Activated CD4-positive, alpha-beta memory T cell treated with anti-CD3 and anti-CD28 coated beads for 36 hours (primary cell): Measurements from ENCODE around the gene AKNAD1. TPM values are rescaled to one million over a fixed set of nuclear protein-coding genes. Genes with fewer than 3 reads are reported as not detected.
"Not testable (repeated sequence)": the region's sequence is repeated elsewhere in the genome, so short reads cannot be mapped to it uniquely, and the experiment has no call there.

Experiments used
- CTCF ChIA-PET: fragments of 350-600 bp; sonication (Branson Sonifier 250); formaldehyde crosslinking; loops from one replicate; lab custom pipeline; 2021; ENCODE audit warnings: antibody characterized with exemption, inconsistent platforms; lab: Charles Lee
- POLR2A ChIA-PET: fragments of 350-600 bp; sonication (Branson Sonifier 250); formaldehyde crosslinking; loops from one replicate; lab custom pipeline; 2021; ENCODE audit warnings: antibody characterized with exemption; lab: Charles Lee
- DNase-seq: peaks from one replicate; pipeline ENCODE4 v3.0.0-alpha.2; 2020
- H3K27ac Mint-ChIP-seq: one replicate; pipeline ENCODE4 v1.8.0; 2021; ENCODE audit warnings: mixed read lengths
- H3K27me3 Mint-ChIP-seq: one replicate; pipeline ENCODE4 v1.8.0; 2021; ENCODE audit warnings: mixed read lengths
- H3K36me3 Mint-ChIP-seq: one replicate; pipeline ENCODE4 v1.8.0; 2021; ENCODE audit warnings: mixed read lengths
- H3K4me1 Mint-ChIP-seq: one replicate; pipeline ENCODE4 v1.8.0; 2021; ENCODE audit warnings: low read depth, mixed read lengths
- H3K4me3 Mint-ChIP-seq: one replicate; pipeline ENCODE4 v1.8.0; 2021; ENCODE audit warnings: mild to moderate bottlenecking, mixed read lengths
- H3K9me3 Mint-ChIP-seq: one replicate; pipeline ENCODE4 v1.8.0; 2021; ENCODE audit warnings: mixed read lengths
- intact Hi-C: fragments of 100-400 bp; cut with micrococcal nuclease; formaldehyde crosslinking; loops from one replicate; pipeline ENCODE4 v1.15.1; 2023
- total RNA-seq, 2 experiments: library from RNA; stranded (reverse); gene quantifications; one replicate each; pipeline ENCODE4 v1.2.3, GENCODE V29; 2021

Gene AKNAD1
- not detected for total RNA-seq

GRCh38 chr1:108856994-108857393 is at the start of gene AKNAD1:
Gene AKNAD1 (minus strand): TSS chr1:108857094. CDS start chr1:108852664, 4,430 bp downstream.
- CTCF ChIA-PET = interaction anchor here (1.5 kb wide), 1 partner anchor 29 kb away, joined by 5 read pairs; no protein-coding TSS in a partner anchor

GRCh38 chr1:108901106-108901505 is 44.2 kb upstream of the AKNAD1 start:
- H3K4me3 Mint-ChIP-seq = no peak overlapping the region
- intact Hi-C loops = no loop called here
- H3K4me1 Mint-ChIP-seq = no peaks in the 10 kb centered on the region
- no peaks in the 10 kb centered on the region for H3K36me3 Mint-ChIP-seq
- CTCF ChIA-PET = interaction anchor here (6.1 kb wide), 1 partner anchor 73 kb away, joined by 49 read pairs; no protein-coding TSS in a partner anchor
- DNase-seq = no peak
- POLR2A ChIA-PET = no interaction called here
- no peaks in the 10 kb centered on the region for H3K9me3 Mint-ChIP-seq
- no peak overlapping the region for H3K27ac Mint-ChIP-seq
- no peaks in the 10 kb centered on the region for H3K27me3 Mint-ChIP-seq

More at GRCh38 chr1:108856994-108857393, at the start of gene AKNAD1:
- peaks cover 5% of the 10 kb centered on the region for H3K4me1 Mint-ChIP-seq
- no peak within 1 kb of the TSS for H3K4me3 Mint-ChIP-seq
- H3K27me3 Mint-ChIP-seq = peaks cover 15% of the 10 kb centered on the region
- no peaks in the 10 kb centered on the region for H3K36me3 Mint-ChIP-seq
- no peaks in the 10 kb centered on the region for H3K9me3 Mint-ChIP-seq
- no peak for DNase-seq
- POLR2A ChIA-PET = no interaction called here
- no peak within 1 kb of the TSS for H3K27ac Mint-ChIP-seq
- intact Hi-C loops = no loop called here

GRCh38 chr1:108897865-108898720 is 41.2 kb upstream of the AKNAD1 start:
- no peaks in the 10 kb centered on the region for H3K36me3 Mint-ChIP-seq
- no peak for DNase-seq

GRCh38 chr1:108896146-108897145 is 39.6 kb upstream of the AKNAD1 start:
- Mint-ChIP-seq H3K4me1 (no peaks in the 10 kb centered on the region), H3K27ac (no peak overlapping the region), H3K9me3 (no peaks in the 10 kb centered on the region), H3K4me3 (no peak overlapping the region), H3K27me3 (no peaks in the 10 kb centered on the region), H3K36me3 (no peaks in the 10 kb centered on the region)
- no peak for DNase-seq
- intact Hi-C loops = loop anchor here (10.0 kb wide), 1 partner anchor 382 kb away; no protein-coding TSS in a partner anchor
- CTCF ChIA-PET = interaction anchor here (1.0 to 6.1 kb wide), 4 partner anchors 14 to 69 kb away, joined by 3 to 215 read pairs (median 6); partner anchors contain the start of gene CLCC1
- POLR2A ChIA-PET = no interaction called here

More at GRCh38 chr1:108897865-108898720, 41.2 kb upstream of the AKNAD1 start:
- ChIA-PET POLR2A (no interaction called here), CTCF (interaction anchor here (0.6 to 6.1 kb wide), 11 partner anchors 11 to 206 kb away, joined by 3 to 215 read pairs (median 4); partner anchors contain the start of gene CLCC1)
- Mint-ChIP-seq H3K4me1 (no peaks in the 10 kb centered on the region), H3K27me3 (no peaks in the 10 kb centered on the region), H3K27ac (no peak overlapping the region), H3K4me3 (no peak overlapping the region), H3K9me3 (no peaks in the 10 kb centered on the region)
- intact Hi-C loops = loop anchor here (1.0 to 10.0 kb wide), 4 partner anchors 70 to 383 kb away; partner anchors contain the start of gene PRPF38B

GRCh38 chr1:108893141-108893530 is 36.2 kb upstream of the AKNAD1 start:
- H3K27me3 Mint-ChIP-seq = no peaks in the 10 kb centered on the region
- intact Hi-C loops = loop anchor here (10.0 kb wide), 1 partner anchor 378 kb away; no protein-coding TSS in a partner anchor
- CTCF ChIA-PET = interaction anchor here (2.5 kb wide), 1 partner anchor 64 kb away, joined by 15 read pairs; no protein-coding TSS in a partner anchor

GRCh38 chr1:108892356-108893140 is 35.7 kb upstream of the AKNAD1 start:
- no peaks in the 10 kb centered on the region for H3K4me1 Mint-ChIP-seq
- ChIA-PET POLR2A (interaction anchor here (0.5 kb wide), 1 partner anchor 334 kb away, joined by 4 read pairs; no protein-coding TSS in a partner anchor), CTCF (interaction anchor here (0.9 to 2.5 kb wide), 2 partner anchors 64 to 68 kb away, joined by 3 to 15 read pairs; no protein-coding TSS in a partner anchor)
- no peak for DNase-seq
- H3K9me3 Mint-ChIP-seq = no peaks in the 10 kb centered on the region
- no peaks in the 10 kb centered on the region for H3K36me3 Mint-ChIP-seq
- H3K4me3 Mint-ChIP-seq = no peak overlapping the region
- H3K27ac Mint-ChIP-seq = no peak overlapping the region
- intact Hi-C loops = loop anchor here (10.0 kb wide), 1 partner anchor 378 kb away; no protein-coding TSS in a partner anchor
- H3K27me3 Mint-ChIP-seq = no peaks in the 10 kb centered on the region

More at GRCh38 chr1:108893141-108893530, 36.2 kb upstream of the AKNAD1 start:
- Mint-ChIP-seq H3K9me3 (no peaks in the 10 kb centered on the region), H3K27ac (no peak overlapping the region), H3K36me3 (no peaks in the 10 kb centered on the region), H3K4me1 (no peaks in the 10 kb centered on the region), H3K4me3 (no peak overlapping the region)
- no peak for DNase-seq
- POLR2A ChIA-PET = interaction anchor here (0.5 kb wide), 1 partner anchor 335 kb away, joined by 4 read pairs; no protein-coding TSS in a partner anchor

GRCh38 chr1:108889706-108890384 is 33.0 kb upstream of the AKNAD1 start:
- H3K27ac Mint-ChIP-seq = no peak overlapping the region
- DNase-seq = no peak
- no peaks in the 10 kb centered on the region for H3K27me3 Mint-ChIP-seq
- H3K4me1 Mint-ChIP-seq = no peaks in the 10 kb centered on the region
- H3K36me3 Mint-ChIP-seq = no peaks in the 10 kb centered on the region
- intact Hi-C loops = loop anchor here (10.0 kb wide), 1 partner anchor 375 kb away; no protein-coding TSS in a partner anchor
- H3K4me3 Mint-ChIP-seq = no peak overlapping the region
- no peaks in the 10 kb centered on the region for H3K9me3 Mint-ChIP-seq
- POLR2A ChIA-PET = interaction anchor here (1.0 kb wide), 1 partner anchor 55 kb away, joined by 3 read pairs; no protein-coding TSS in a partner anchor
- CTCF ChIA-PET = interaction anchor here (0.6 to 1.3 kb wide), 2 partner anchors 13 to 61 kb away, joined by 3 to 9 read pairs; partner anchors contain the start of gene GPSM2

GRCh38 chr1:108889006-108889645 is 32.2 kb upstream of the AKNAD1 start:
- ChIA-PET CTCF (interaction anchor here (0.6 to 1.3 kb wide), 3 partner anchors 13 to 245 kb away, joined by 3 to 9 read pairs (median 3); partner anchors contain the start of gene GPSM2), POLR2A (interaction anchor here (1.0 kb wide), 1 partner anchor 54 kb away, joined by 3 read pairs; no protein-coding TSS in a partner anchor)
- H3K27me3 Mint-ChIP-seq, H3K9me3 Mint-ChIP-seq, intact Hi-C loops, DNase-seq, H3K36me3 Mint-ChIP-seq, H3K27ac Mint-ChIP-seq, H3K4me3 Mint-ChIP-seq, H3K4me1 Mint-ChIP-seq: not testable (repeated sequence)

GRCh38 chr1:108886292-108886691 is 29.4 kb upstream of the AKNAD1 start:
- intact Hi-C loops = no loop called here
- Mint-ChIP-seq H3K36me3 (no peaks in the 10 kb centered on the region), H3K27me3 (no peaks in the 10 kb centered on the region), H3K27ac (no peak overlapping the region), H3K4me1 (no peaks in the 10 kb centered on the region), H3K9me3 (no peaks in the 10 kb centered on the region), H3K4me3 (no peak overlapping the region)
- POLR2A ChIA-PET = no interaction called here
- CTCF ChIA-PET = interaction anchor here (1.7 to 5.5 kb wide), 2 partner anchors 12 to 58 kb away, joined by 8 to 27 read pairs; no protein-coding TSS in a partner anchor
- no peak for DNase-seq
